ENCODE results near the gene DUT.
"Not testable (repeated sequence)": the region's sequence is repeated elsewhere in the genome, so short reads cannot be mapped to it uniquely, and the experiment has no call there.

Gene DUT

DNA sequence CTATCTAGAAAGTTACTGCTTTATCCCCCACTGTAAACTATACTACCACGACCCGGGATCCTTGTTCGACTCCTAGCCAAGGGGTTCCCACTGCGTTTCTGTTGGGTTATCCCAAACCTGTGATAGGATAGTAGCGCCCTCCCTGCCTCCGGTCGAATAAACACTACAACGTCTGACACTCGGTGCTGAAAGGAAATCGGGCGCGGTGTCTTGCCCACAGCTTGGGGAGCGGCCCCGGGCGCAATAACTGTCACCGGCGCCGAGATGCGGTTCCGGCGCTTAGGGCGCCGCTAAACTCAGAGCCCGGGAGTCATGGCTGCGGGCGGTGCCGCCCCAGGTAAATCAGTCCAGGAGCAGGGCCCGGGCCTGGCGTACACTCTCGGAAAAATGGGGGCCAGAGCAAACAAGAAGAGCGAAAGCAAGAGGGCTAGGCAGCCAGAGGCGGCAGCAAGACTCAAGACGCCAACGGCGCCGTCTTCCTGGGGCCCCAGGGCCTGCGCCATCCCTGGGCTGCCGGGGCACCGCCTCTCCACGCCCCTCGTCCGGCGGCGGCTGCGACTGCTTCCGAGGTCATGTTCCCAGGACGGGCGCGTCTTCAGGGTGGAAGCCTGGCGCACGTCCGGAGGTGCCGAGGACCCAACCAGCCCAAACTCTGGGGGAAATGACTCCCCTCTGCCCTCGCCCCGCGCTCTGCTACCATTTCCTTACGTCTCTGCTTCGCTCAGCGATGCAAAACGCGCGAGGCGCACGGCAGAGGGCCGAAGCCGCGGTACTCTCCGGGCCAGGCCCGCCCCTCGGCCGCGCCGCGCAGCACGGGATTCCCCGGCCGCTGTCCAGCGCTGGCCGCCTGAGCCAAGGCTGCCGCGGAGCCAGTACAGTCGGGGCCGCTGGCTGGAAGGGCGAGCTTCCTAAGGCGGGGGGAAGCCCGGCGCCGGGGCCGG is at the start of gene DUT:
DUT (plus strand) TSS at position 575 of the 941 bp plus-strand sequence; CDS start at position 662, 87 bp downstream.
- DNase-seq = peak; percentile 59

DNA sequence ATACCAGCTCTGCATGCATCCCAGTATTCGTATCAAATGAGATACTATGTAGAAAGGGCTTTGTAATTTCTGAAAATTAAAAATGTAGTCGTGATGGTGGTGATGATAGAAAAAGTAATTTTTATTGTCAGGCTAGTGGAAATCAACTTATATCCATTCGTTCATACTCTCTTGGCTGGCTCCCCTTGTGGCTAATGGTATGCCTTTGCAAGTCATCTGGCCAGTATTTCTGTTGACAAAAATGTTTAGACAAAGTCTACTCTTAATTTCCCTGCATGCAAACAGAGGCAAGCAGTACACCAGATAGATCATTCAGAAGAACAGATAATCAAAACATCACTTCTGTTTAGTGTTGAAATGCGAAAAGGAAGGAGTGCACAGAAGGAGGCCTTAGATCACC is 49.6 kb upstream of the DUT start:
- no peak for DNase-seq

DNA sequence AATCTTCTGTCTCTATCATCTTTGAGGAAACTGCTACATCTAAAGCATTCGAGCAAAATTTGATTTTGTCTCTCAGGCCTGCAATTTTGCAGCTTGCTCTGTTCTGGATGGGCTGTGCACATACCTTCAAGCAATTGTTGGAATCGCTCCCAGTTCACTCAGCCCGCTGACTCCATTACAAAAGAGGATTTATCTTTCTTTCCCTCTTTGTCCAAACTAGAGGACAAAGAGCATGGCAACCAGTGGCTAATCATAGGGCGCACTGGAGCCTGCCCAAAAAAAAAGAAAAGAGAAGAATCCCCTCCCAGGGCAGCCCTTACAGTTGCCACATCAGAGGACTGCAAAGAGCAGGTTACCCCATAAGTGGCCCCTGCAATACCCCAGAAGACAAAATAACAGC is 49.0 kb upstream of the DUT start:
- no peak for DNase-seq

DNA sequence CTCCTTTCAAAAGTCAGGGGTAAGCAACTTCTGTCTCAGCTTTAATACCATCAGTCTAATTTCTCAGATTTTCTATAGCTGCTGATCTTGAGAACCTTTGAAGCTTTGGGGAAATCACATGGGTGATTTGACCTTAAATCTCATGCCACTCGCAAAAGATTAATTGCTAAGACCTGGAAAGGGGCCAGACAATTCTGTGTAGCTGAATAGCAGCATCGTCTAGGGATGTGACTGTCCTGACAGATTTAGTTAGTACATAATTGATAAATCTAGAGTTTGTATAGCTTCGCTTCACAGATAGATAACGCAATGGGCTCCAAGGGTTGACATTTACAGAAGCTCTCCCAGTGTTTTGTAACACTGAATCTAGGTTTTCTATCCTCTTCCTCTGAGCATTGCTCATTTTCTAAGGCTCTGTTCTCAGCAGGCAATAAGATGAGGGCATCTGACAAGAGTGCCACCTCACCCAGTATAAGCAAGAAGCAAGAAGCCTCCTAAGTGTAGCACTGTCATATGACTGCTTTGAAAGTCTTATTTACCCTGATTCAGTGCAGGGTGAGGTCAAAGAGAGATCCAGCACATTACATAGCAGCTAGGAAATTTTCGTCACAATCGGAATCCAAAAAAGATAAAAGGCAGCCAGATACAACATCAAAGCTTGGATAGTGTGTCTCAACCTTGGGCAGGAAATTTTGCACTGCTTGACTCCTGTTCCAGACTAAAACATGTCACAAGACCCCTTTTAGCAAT is 47.7 kb upstream of the DUT start:
- DNase-seq = no peak

DNA sequence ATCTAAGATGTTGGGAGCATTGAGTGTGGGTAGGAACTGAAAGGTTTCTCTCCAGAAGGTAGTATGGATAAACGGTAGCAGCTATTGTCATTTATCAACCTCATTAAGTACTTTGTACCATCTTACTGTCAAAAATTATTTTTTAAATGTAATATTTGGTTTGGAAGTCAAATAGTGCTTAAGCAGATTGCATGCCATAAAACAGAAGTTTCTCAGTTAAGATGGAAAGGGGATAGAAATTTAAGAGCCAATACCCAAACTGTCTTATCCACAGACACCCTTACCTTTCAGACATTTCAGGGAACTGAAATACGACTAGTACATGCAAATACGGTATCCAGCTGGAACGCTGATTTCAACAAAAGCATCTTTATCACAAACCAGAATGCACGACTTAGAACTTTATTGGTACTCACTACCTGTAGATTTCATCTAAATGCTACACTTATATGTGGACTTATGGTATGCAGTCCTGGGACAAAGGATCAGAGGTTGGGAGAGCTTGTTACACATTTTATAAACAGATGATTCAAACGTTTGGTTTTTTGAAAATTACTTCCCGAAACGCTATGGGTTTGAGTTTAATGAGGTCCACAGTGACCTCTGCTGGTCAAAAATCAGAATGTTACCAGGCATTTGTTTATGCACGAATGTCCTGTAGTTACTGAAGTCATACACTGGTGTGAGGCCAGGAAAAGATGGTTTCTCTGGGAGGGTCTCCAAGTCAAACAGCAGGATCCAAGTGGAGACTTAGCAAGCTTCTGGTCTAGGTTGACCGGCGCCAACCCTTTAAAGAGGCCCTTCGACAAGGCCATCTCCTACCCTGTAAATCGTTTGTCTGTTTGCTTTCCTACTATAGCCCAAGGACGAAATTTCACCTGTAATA is 45.7 kb upstream of the DUT start:
- DNase-seq = peak; percentile 77

DNA sequence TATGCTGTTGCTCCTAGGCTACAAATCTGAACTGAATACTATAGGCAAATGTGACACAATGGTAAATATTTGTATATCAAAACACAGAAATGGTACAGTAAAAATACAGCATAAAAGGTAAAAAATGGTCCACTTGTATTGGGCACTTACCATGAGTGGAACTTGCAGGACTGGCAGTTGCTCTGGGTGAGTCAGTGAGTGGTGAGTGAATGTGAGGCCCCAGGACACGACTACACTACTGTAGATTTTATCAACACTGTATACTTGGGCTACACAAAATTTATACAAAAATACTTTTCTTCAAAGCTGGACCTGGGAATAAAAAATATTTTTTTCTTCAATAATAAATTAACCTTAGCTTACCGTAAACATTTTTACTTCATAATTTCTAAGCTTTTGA is 41.6 kb upstream of the DUT start:
- DNase-seq = no peak

DNA sequence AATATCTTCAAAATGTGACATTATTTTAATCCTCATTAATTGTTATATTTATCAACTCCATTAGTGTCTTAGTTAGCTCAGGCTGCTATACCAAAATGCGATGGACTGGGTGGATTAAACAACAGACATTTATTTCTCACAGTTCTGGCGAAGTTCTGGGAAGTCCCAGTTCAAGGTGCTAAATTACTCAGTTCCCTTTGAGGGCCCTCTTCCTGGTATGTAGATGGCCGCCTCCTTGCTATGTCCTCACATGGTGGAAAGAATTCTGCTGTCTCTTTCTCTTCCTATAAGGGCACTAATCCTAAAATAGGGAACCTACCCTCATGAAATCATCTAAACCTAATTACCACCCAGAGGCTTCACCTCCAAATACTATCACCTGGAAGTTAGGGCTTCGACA is 38.8 kb upstream of the DUT start:
- no peak for DNase-seq

DNA sequence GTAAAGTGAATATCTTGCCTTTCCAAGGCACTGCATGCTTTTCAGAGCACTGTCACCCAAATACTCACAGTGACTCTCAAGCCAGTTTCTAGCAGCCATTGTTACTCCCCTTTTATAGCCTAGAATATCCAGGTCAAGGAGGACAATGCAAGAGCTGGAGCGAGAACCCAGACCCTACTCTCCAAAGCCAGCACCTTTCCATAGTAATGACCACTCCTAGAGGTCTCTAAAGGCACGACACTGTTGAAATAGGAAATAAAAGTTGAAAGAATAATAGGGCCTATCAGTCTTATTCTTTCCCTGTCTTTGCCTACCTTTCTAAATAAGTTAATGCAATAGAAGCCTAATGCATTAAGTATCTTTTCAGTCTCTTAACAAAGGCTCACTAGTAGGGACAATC is 33.6 kb upstream of the DUT start:
- DNase-seq = no peak

DNA sequence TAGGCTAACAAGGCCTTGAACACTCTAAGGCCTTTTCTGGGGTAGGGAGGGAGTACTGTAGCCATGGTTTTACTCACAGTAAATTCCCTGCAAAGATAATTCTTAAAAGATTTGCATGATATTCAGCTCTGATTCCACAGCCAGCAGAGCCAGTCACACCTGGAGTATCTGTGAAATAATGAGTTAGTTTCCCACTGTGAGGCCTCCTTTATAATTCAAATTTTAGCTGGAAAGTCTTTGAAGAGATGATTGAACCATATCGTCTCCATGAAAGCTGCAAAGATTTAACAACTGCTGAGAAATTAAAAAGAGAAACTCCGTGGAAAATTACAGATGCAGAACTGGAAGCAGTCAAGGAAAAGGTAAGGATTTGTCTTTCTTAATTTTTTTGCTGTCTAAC is 32.3 kb upstream of the DUT start:
- no peak for DNase-seq

DNA sequence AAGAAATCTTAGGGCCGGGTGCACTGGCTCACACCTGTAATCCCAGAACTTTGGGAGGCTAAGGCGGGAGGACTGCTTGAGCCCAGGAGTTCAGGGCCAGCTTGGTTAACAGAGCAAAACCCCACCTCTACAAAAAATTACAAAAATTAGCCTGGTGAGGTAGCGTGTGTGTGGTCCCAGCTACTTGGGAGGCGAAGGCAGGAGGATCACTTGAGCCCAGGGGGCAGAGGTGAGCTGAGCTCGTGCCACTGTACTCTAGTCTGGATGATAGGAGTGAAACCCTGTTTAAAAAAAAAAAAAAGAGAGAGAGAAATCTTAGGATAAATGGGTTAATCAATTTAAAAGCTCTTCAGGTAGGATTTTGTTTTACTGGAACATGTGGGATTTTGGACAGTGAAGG is 31.2 kb upstream of the DUT start:
- DNase-seq = no peak

DNA sequence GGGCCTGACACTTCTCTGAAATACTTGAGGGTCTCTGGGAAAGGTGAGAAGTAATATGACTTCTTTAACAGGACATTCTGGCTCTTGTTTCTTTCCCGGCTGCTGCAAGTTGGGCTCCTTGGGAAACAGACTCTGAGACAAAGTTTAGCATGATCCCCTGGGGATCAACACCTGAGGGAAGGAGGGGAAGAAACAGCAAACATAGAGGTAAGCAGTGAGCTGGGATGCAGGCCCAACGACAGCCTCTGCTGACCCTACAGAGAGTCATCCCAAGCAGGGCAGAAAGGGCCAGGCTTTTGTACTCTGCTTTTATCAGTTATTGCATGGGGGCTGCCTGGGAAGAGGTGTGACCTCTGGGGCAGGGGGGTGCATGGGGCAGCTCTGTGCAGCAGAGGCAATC is 26.8 kb upstream of the DUT start:
- no peak for DNase-seq

DNA sequence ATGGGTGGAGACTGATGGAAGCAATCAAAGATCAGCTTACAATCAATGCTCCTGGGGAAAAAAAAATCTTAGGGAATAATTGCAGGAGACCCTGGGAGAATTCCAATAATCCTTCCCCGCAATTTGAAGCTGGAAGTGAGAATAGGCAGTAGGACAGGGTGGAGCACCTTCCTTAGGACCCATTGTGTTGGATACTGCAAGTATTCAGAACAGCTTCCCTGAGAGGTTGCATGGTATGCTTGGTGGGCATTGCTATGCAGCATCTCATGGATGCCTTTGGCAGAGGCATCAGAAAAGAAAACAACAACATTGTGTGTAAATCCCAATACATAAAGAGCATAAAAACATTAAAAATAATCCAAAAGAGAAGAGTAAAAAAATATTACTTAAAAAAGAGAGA is 24.6 kb upstream of the DUT start:
- DNase-seq = no peak

DNA sequence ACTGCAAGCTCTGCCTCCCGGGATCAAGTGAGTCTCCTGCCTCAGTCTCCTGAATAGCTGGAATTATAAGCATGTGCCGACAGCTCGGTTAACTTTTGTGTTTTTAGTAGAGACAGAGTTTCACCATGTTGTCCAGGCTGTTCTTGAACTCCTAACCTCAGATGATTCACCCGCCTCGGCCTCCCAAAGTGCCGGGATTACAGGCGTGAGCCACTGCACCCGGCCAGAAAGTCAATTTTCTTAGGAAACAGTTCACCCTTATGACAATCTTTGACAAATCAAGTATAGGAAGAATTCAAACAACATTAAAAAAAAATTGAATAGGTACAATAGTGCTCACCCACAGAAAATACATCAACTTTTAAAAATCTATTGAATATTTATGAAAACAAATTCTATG is 23.6 kb upstream of the DUT start:
- DNase-seq = no peak

DNA sequence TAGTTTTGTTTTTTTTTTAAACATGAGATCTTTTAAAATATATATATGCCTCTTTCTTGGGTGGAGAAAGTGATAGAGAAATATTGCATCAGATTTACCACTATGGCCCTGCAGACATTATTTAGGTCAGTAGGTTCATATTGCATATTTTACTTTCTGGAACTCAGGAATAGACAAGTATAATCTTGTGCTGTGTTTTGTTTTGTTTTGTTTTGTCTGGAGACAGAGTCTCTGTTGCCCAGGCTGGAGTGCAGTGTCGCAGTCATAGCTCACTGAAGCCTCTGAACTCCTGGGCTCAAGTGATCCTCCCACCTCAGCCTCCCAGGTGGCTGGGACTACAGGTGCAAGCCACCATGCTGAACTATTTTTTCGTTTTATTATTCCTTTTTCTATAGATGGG is 21.5 kb upstream of the DUT start:
- no peak for DNase-seq

DNA sequence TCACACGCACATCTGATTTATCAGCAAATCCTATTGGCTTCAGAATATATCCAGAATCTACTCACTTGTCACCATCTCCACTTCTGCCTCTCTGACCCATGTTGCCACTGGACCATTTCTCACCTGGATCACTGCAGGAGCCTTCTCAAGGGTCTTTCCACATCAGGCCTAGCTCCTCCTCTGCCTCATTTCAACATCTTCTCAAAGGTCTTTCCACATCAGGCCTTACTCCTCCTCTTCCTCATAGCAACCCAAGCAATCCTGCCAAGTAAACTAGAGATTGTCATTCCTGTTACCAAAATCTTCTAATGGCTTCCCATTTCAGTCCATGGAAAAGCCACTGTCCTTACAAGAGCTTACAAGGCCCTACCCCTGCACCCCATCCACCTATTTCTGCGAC is 18.0 kb upstream of the DUT start:
- DNase-seq = no peak

DNA sequence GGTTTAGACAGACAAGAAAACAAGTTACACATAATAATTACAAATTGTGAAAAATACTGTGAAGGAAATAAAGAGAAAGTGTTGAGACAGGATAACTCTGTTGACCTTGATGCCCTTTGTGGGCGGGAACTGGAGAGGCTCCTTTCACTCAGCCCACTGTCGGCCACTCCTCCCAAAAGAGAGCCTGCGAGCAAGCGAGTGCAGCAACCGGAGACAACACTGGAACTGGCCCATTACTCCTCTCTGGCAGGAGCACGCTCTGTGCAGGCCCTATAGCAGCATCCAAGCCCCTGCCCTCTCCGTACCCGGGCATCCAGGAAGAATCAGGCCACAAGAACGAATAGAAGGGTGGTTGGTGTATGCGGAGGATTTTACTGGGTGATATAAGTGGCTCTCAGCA is 16.2 kb upstream of the DUT start:
- DNase-seq = no peak

DNA sequence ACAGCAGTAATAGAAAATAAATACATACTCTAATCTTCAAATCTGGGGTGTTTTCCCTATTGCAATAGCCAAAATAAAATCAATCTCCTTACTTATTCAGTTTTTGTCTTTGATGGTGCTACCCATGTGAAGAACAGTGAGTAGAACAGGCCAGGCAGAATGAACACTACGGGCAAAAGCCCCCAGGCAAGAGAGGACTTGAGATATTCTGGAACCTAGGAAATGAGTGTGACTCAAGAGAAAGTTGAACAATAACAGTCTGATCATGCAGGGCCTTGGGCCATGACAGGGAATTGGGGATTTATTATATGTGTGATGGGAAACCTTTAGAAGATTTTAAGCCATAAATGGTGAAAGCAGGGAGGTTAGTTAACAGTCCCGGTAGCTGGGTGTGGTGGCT is 14.0 kb upstream of the DUT start:
- no peak for DNase-seq

DNA sequence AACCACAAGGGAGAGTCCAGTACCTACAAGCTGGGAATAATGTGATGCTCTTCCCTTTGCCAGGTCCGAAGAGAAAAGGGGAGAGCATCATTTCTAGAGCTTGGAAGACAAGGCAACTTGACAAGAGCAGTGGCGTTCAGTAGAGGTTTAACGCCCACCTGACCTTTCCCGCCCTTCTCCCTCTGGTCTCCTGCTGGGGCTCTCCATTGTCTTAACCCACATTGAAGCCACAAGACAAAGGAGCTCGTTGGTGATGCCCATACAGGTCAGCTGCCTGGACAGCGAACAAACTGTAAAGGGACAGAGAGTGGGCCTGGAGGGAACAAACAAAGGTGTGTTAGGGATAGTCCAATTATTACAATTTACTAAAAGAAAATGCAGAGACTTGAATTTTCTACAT is 13.1 kb upstream of the DUT start:
- DNase-seq = no peak

DNA sequence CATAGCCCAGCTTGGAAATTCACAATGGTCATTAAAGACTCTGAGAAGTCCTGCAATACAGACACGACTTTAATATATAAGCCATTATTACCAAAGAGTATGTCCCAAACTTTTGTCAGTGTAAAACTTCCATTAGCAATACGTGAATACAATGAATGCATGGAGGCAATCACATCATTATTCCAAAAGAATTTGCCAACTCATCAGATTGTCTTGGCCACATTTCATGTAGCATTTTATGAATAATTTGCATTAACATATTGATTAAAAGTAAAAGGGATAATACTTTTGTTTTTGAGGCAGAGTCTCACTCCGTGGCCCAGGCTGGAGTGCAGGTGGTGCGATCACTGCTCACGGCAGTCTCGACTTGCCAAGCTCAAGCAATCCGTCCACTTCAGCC is 7.9 kb upstream of the DUT start:
- no peak for DNase-seq

DNA sequence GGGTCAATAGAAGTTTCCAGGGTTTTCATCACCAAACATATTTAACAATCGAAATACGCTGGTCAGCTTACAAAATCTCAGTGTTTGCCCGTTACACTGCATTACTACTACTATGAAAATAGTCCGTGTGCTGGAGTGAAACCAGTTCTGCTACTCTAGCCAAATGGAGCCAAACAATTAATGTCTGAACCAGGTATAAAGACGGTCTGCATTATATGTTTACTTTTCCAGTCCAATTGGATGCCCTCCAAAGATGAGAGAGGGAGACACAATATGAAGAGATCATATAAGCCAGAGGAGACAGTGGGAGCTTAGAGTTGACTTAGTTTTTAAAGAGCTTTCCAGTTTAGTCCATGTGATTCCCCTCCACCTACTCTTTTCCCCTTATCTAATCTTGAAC is 6.3 kb upstream of the DUT start:
- no peak for DNase-seq

DNA sequence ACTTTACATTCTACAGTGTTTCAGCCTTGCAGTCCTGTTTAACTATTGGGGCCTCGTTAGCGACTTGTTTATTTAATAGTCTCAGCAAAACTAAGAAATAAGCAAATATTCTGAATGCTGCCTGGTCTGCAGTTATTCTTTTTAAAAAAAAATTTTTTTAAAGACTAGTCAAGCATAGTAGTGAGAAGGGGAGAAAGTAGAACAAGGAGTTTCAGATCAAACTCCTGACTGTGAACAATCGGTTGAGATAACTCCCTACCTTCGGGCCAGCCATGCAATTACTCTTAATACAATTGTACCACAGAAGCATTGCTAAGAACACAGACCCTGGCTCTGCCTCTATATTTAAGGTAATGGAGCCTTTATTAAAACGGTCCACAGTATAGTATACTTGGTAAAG is 5.8 kb upstream of the DUT start:
- no peak for DNase-seq

DNA sequence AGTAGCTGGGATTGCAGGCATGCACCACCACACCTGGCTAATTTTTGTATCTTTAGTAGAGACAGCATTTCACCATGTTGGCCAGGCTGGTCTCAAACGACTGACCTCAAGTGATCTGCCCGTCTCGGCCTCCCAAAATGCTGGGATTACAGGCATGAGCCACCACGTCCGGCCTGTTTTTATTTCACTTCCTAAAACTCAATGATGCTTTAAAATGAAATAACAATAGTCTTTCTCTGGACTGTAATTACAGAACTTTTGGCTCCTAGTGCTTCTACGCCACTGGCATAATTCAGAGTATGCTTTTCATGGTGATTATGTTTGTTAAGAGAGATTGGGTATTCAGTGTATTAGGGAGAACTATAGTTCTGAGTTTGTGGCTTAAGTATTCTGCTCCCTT is 5.0 kb upstream of the DUT start:
- DNase-seq = not testable (repeated sequence)

DNA sequence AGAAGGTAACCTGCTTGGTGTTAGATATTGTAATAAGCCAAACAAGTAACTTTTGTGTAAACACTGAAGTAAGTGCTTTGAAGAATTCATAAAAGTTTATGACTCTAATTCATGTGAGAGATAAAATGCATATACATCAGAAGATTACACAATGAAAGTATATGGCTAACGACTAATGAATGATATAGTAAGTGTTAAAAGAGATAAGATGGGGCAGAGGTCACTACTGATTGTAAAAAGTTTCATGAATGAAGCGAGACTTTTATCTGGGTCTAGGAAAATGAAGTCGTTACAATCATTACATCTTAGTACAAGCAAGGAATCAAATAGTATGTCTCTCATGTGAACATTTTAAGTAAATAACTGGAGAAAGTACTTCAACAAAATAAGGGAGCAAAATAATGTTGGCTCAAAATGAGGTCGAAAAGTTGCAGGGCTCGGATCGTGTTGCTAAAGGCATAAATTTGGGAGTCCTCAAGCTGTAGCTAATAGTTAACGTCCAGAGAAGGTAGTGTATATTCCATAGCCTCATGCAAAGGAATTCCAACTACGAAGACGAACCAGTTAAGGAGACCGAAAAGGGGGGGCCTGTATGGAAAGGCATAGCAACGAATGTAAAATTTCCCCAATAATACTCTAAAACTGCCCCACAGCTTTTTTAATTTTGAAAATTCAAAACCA is 984 bp upstream of the DUT start:
- DNase-seq = peak; percentile 22

Data from kidney glomerular epithelial cell (primary cell).